HG03521 (cell line): ENCODE measurements around the gene PHKG2.

Experiments used
- ATAC-seq: cut with Tn5 transposase; IDR thresholded peaks from one replicate; pipeline ENCODE4 v1.9.1; 2021; ENCODE audit warnings: mild to moderate bottlenecking, moderate library complexity; ENCODE audit not compliant: unreplicated experiment

The PHKG2 gene

DNA sequence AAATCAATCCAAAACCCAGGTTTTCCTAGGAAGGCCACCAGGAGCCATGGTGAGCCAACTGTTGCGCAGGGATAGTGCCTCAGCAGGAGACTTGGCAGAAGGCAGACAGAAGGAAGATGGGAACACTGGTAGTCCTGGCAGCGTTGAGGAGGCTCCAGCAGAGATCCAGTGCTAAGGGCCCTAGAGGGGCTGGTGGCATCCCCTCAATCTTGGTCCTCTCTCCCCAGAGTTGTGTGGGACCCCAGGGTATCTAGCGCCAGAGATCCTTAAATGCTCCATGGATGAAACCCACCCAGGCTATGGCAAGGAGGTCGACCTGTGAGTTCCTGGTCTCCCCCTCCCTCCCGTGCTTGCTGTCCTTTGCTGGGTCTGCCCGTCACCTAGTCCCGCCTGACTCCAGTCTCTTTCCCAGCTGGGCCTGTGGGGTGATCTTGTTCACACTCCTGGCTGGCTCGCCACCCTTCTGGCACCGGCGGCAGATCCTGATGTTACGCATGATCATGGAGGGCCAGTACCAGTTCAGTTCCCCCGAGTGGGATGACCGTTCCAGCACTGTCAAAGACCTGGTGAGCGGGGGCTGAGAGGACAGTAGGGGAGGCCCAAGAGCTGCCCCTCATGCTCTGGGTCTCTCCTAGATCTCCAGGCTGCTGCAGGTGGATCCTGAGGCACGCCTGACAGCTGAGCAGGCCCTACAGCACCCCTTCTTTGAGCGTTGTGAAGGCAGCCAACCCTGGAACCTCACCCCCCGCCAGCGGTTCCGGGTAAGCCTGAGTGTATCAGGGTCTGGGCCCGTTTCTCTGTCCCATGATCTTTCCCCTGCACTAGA lies 7.9 kb downstream of the PHKG2 start:
- no peak for ATAC-seq

DNA sequence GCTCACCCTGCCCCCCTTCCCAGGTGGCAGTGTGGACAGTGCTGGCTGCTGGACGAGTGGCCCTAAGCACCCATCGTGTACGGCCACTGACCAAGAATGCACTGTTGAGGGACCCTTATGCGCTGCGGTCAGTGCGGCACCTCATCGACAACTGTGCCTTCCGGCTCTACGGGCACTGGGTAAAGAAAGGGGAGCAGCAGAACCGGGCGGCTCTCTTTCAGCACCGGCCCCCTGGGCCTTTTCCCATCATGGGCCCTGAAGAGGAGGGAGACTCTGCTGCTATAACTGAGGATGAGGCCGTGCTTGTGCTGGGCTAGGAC lies 8.5 kb downstream of the PHKG2 start:
- ATAC-seq: no peak

DNA sequence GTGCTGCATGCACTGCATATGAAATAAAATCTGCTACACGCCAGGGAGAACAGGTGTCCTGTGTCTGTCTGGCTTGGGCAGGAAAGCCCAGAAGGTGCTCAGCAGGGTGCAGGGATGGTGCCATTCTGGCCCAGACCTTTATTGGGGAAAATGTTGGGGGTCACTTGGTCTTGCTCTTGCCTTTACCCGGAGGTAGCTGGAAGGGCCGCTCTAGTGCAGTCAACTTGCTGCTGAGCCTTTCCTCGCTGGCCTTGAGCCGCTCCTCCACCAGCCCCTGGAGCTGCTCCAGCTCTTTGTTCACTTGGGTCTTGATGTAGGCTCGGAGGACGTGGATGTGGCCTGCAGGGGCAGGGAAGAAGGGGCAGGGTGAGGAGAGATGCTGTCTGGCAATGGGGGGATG lies 9.1 kb downstream of the PHKG2 start:
- no peak for ATAC-seq

DNA sequence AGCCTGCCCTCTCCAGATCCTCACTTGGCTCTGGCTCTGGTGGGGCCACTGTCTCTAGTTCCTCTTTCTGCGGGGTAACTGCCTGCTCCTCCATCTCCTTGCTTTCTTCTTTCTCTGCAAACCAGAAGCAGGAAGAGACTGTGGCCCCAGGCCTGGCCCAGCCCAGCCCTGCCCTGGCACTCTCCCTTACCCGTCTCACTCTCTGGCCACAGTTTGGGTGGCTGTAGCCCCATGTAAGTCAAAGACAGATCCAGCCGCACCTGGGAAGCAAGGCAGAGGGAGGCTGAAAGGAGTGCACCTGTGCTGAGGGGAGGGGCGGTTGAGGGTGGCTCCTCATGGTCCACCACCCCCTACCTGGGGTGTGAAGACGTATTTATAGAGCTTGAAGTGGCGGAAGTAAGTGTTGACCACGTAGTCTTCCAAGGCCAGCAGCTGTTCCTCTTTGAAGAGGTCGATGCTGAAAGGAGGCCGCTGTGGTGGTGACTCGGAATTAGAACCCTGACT lies 10.8 kb downstream of the PHKG2 start:
- no peak for ATAC-seq

- ATAC-seq: no peak
Observed at GRCh38 chr16:30760001-30760559, 11.9 kb downstream of the PHKG2 start.

GRCh38 chr16:30760577-30761426 lies 12.6 kb downstream of the PHKG2 start:
- ATAC-seq: no peak

- peak; percentile 23 for ATAC-seq
Observed at GRCh38 chr16:30761427-30761927, 13.3 kb downstream of the PHKG2 start.

GRCh38 chr16:30761928-30762902 lies 14.0 kb downstream of the PHKG2 start, which contains the start of the genes CFAP119 and RNF40:
TSS of gene CFAP119 (minus strand) at chr16:30762062. CDS start at chr16:30761748, 314 bp downstream.
TSS of gene RNF40 (plus strand) at chr16:30762322. CDS start at chr16:30762546, 224 bp downstream.
- peak; percentile 88 for ATAC-seq

DNA sequence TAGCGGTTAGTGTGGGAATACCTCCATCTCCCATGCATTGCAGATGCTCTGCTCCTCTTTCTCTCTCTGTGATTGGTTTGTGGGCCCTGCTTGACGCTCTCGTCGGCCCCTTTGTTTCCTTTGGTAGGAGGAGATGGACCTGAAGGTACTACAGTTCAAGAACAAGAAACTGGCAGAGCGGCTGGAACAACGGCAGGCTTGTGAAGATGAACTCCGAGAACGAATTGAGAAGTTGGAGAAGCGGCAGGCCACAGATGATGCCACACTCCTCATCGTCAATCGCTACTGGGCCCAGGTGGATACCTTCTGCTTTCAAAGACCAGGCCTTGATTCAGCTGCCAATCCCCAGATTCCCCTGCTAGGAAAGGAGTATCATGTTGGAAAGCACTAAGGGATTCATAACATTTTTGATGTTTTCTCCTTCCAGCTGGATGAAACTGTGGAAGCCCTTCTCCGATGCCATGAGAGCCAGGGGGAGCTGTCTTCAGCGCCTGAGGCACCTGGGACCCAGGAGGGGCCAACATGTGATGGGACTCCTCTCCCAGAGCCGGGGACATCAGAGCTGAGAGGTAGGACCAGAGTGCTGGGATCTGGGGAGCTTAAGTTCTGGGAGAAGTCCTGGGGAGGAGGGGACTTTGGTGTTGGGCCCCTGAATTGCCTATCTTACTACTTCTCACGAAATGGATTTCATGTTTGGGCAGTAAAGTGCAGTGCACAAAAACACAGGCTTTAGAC lies 14.9 kb downstream of the PHKG2 start:
- ATAC-seq: no peak

- ATAC-seq: no peak
Observed at GRCh38 chr16:30764086-30764485, 15.9 kb downstream of the PHKG2 start.

DNA sequence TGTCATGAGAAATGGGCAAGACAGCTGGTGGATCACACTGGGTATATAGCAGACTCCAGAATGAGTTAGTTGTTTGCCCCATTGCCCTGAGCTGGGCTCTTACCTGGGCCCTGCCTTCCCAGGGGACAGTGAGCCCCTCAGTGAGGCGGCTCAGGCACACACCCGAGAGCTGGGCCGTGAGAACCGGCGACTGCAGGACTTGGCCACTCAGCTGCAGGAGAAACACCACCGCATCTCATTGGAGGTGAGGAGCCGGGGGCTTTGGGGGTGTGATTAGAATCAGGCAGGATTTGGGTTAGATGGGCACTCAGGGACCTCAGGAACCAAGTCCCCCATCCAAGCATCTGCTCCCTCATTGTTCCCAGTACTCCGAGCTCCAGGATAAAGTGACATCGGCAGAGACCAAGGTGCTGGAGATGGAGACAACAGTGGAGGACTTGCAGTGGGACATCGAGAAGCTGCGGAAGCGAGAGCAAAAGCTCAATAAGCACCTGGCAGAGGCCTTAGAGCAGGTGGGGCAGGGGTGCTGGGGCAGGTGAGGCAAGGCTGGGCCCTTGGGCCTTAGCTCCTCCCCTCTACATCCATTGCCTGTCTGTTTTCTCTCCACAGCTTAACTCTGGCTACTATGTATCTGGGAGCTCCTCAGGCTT lies 16.7 kb downstream of the PHKG2 start:
- no peak for ATAC-seq

DNA sequence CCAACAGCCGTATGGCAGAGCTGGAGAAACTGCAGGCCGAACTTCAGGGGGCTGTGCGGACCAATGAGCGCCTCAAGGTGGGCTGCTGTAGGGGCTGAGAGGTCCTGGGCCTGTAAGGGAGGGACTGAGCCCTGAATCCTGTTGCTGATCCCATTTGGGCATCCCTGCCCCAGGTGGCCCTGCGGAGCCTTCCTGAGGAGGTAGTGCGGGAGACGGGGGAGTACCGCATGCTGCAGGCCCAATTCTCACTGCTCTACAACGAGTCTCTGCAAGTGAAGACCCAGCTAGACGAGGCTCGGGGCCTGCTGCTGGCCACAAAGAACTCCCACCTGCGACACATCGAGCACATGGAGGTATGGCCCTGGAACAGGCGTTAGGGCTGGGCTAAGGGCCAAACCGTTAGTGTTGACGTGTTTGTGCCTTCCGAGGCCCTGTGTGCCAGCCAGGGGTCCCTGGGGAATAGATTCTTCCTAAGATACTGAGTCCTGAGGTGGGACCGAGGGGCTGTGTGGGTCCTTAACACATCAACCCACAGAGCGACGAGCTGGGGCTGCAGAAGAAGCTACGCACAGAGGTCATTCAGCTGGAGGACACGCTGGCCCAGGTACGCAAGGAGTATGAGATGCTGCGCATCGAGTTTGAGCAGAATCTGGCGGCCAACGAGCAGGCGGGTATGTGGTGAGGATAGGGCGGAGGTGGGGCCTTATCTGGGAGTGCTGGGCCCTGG lies 18.1 kb downstream of the PHKG2 start:
- no peak for ATAC-seq

- ATAC-seq: no peak
Observed at GRCh38 chr16:30766933-30767284, 18.7 kb downstream of the PHKG2 start.

DNA sequence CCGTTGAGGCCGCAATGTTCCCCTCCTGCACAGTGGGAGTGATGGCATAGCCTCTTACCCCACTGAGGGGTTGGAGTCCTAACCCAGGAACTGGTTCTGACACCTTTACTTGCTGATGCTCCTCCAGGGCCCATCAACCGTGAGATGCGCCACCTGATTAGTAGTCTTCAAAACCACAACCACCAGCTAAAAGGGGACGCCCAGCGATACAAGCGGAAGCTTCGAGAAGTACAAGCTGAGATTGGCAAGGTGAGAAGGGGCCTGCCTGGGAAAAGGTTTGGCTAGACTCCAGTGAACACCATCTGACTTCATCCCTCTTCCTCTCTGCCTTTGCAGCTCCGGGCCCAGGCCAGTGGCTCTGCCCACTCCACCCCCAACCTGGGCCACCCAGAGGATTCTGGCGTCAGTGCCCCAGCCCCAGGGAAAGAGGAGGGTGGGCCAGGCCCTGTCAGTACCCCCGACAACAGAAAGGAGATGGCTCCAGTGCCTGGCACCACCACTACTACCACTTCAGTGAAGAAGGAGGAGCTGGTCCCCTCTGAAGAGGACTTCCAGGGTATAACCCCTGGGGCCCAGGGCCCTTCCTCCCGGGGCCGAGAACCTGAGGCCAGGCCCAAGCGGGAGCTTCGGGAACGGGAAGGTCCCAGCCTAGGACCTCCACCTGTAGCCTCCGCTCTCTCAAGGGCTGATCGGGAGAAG lies 19.7 kb downstream of the PHKG2 start:
- no peak for ATAC-seq

DNA sequence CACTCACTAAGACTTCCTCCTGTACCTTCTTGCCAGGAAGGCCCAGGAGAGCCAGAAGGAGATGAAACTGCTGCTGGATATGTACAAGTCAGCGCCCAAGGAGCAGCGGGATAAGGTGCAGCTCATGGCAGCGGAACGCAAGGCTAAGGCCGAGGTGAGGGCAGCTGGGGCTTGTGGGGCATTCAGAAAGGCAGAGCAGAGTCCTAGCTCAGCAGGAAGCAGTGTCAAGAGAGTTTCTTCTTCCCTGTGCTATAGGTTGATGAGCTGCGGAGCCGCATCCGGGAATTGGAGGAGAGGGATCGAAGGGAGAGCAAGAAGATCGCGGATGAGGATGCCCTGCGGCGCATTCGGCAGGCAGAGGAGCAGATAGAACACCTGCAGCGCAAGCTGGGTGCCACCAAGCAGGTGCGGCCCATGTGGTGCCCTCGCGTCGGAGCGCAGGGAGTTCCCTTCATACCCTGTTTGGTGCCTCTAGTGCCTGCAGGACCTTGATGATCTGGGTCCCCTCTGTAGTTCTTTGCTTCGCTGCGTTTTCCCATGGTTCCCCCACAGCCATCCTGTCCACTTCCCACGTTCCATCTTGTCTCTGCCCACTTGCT lies 20.5 kb downstream of the PHKG2 start:
- ATAC-seq: no peak

DNA sequence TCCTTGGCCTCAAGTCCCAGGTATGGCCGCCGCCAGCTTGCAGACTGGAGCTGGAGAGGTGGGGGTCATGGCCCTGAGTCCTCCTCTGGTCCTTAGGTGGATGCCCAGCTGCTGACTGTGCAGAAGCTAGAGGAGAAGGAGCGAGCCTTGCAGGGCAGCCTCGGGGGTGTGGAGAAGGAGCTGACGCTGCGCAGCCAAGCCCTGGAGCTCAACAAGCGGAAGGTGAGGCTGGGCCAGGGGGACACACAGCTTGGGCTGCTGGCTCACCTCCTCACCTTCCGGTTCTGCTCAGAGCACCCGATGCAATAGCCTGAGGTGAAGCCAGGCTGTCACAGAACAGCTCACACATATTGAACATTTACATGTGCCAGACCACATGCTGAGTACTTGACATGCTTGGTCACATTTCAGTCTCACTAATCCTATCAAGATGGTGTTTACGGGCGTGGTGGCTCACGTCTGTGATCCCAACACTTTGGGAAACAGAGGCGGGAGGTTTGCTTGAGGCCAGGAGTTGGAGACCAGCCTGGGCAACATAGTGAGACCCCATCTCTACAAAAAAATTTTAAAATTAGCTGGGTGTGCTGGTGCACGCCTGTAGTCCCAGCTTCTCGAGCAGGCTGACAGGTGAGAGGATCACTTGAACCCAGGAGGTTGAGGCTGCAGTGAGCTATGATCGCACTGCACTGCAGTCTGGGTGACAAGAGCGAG lies 21.3 kb downstream of the PHKG2 start:
- ATAC-seq: no peak

GRCh38 chr16:30771726-30772125 lies 23.5 kb downstream of the PHKG2 start:
- no peak for ATAC-seq
